IMR-90 (cell line): ENCODE results near the gene MPV17. TPM values are rescaled to one million over a fixed set of nuclear protein-coding genes. Genes with fewer than 3 reads are reported as not detected.
"Not testable (repeated sequence)": the region's sequence is repeated elsewhere in the genome, so short reads cannot be mapped to it uniquely, and the experiment has no call there.

Experiments
- ATAC-seq: fragments of 200-7000 bp; cut with Tn5 transposase; 2 replicates; pipeline ENCODE4 v1.9.1; 2020; ENCODE audit warnings: low read depth, mild to moderate bottlenecking, moderate library complexity
- BruUV-seq: library from RNA; stranded (reverse); fragments of 400-500 nt; replicated peaks from 2 replicates; lab custom pipeline; 2021; lab: Mats Ljungman, UMichigan
- CTCF ChIA-PET: fragments of 300-600 bp; formaldehyde crosslinking; extraction: SDS; loops from one replicate; lab custom pipeline; 2021; ENCODE audit warnings: antibody characterized with exemption; lab: Yijun Ruan, JAX
- POLR2A ChIA-PET: fragments of 300-600 bp; sonication (Branson Sonifier 250); formaldehyde crosslinking; loops from one replicate; lab custom pipeline; 2022; ENCODE audit warnings: antibody characterized with exemption; ENCODE audit not compliant: unreplicated experiment; lab: Charles Lee
- DNase-seq: peaks from one replicate; pipeline ENCODE4 v3.0.0; 2013
- H2AFZ ChIP-seq: replicated peaks from 2 replicates; pipeline ENCODE3; 2013; ENCODE audit warnings: low read length, mild to moderate bottlenecking; ENCODE audit not compliant: poor library complexity
- H2AK5ac ChIP-seq: 2 replicates; pipeline ENCODE4 v1.6.1; 2013; ENCODE audit warnings: low read depth, low read length, inconsistent platforms
- H2AK9ac ChIP-seq: replicated peaks from 2 replicates; pipeline ENCODE3; 2013; ENCODE audit warnings: mild to moderate bottlenecking, low read depth, low read length, moderate library complexity; ENCODE audit not compliant: poor library complexity
- H2BK120ac ChIP-seq: 2 replicates; pipeline ENCODE4 v1.6.1; 2013; ENCODE audit warnings: low read depth, low read length, inconsistent platforms
- H2BK15ac ChIP-seq: 3 replicates; pipeline ENCODE4 v1.6.1; 2013; ENCODE audit warnings: low read depth, low read length, inconsistent platforms
- H2BK20ac ChIP-seq: 2 replicates; pipeline ENCODE4 v1.6.1; 2013; ENCODE audit warnings: low read depth, mild to moderate bottlenecking, inconsistent platforms, low read length, moderate library complexity
- H2BK5ac ChIP-seq: 2 replicates; pipeline ENCODE4 v1.6.1; 2013; ENCODE audit warnings: mild to moderate bottlenecking, low read depth, low read length, inconsistent platforms; ENCODE audit not compliant: poor library complexity, severe bottlenecking
- H3K14ac ChIP-seq: replicated peaks from 2 replicates; pipeline ENCODE4 v1.6.1; 2013; ENCODE audit warnings: low read depth, low read length, inconsistent platforms
- H3K18ac ChIP-seq: 2 replicates; pipeline ENCODE4 v1.6.1; 2013; ENCODE audit warnings: low read depth, low read length, control low read depth
- H3K23ac ChIP-seq: 2 replicates; pipeline ENCODE4 v1.6.1; 2013; ENCODE audit warnings: low read depth, low read length, inconsistent platforms
- H3K27ac ChIP-seq: 2 replicates; pipeline ENCODE4 v1.5.1; 2013; ENCODE audit warnings: mild to moderate bottlenecking, control low read depth, low read length; ENCODE audit not compliant: insufficient read depth
- H3K27me3 ChIP-seq: 2 replicates; pipeline ENCODE4 v1.6.1; 2013; ENCODE audit warnings: low read length; ENCODE audit not compliant: control insufficient read depth, insufficient read depth
- H3K36me3 ChIP-seq: 2 replicates; pipeline ENCODE4 v1.6.1; 2013; ENCODE audit warnings: low read length, mixed read lengths; ENCODE audit not compliant: control insufficient read depth, insufficient read depth
- H3K4ac ChIP-seq: 2 replicates; pipeline ENCODE4 v1.6.1; 2013; ENCODE audit warnings: low read depth, low read length, inconsistent platforms
- H3K4me1 ChIP-seq: 2 replicates; pipeline ENCODE4 v1.6.1; 2013; ENCODE audit warnings: low read length, mixed read lengths; ENCODE audit not compliant: control insufficient read depth, insufficient read depth
- H3K4me2 ChIP-seq: 2 replicates; pipeline ENCODE4 v1.6.1; 2013; ENCODE audit warnings: low read depth, mild to moderate bottlenecking, control low read depth, low read length, moderate library complexity
- H3K4me3 ChIP-seq: 2 replicates; pipeline ENCODE4 v1.5.1; 2013; ENCODE audit warnings: low read depth, mild to moderate bottlenecking, control low read depth, low read length, moderate library complexity; ENCODE audit not compliant: insufficient read depth
- H3K56ac ChIP-seq: 2 replicates; pipeline ENCODE4 v1.6.1; 2013; ENCODE audit warnings: low read length, inconsistent platforms; ENCODE audit not compliant: insufficient read depth; ENCODE audit errors: extremely low read depth
- H3K79me1 ChIP-seq, 2 experiments: 2 replicates each; pipeline ENCODE4 v1.6.1; 2013; ENCODE audit warnings: low read length in 2 of 2, inconsistent platforms in 1 of 2, low read depth in 1 of 2
- H3K9ac ChIP-seq: 2 replicates; pipeline ENCODE4 v1.6.1; 2013; ENCODE audit warnings: low read depth, low read length, control low read depth
- H3K9me1 ChIP-seq: 2 replicates; pipeline ENCODE4 v1.6.1; 2013; ENCODE audit warnings: low read length, inconsistent platforms; ENCODE audit not compliant: insufficient read depth
- H3K9me3 ChIP-seq: 2 replicates; pipeline ENCODE4 v1.6.1; 2013; ENCODE audit warnings: low read length; ENCODE audit not compliant: control insufficient read depth, insufficient read depth
- H4K20me1 ChIP-seq: 2 replicates; pipeline ENCODE4 v1.6.1; 2013; ENCODE audit warnings: low read length, inconsistent platforms; ENCODE audit not compliant: insufficient read depth
- H4K5ac ChIP-seq: 2 replicates; pipeline ENCODE4 v1.6.1; 2013; ENCODE audit warnings: mild to moderate bottlenecking, low read depth, low read length, control low read depth
- H4K8ac ChIP-seq, 2 experiments: 2 replicates each; pipeline ENCODE4 v1.6.1; 2013; ENCODE audit warnings: low read depth in 2 of 2, low read length in 2 of 2, control low read depth in 1 of 2, inconsistent platforms in 1 of 2
- H4K91ac ChIP-seq: 2 replicates; pipeline ENCODE4 v1.6.1; 2013; ENCODE audit warnings: low read depth, low read length, inconsistent platforms; ENCODE audit not compliant: insufficient read depth
- CHD1 ChIP-seq: IDR thresholded peaks from 2 replicates; pipeline ENCODE4 v1.6.1; 2012; ENCODE audit warnings: low read depth, low read length, improper control_type of control experiment
- WGBS, 2 experiments: methylation state at CpG; one replicate each; pipeline versions ENCODE4 v1.1.5 to v1.1.7; 2013; ENCODE audit warnings: missing lambda C conversion rate in 2 of 2; ENCODE audit not compliant: insufficient read length in 1 of 2; ENCODE audit errors: extremely low coverage in 2 of 2; 5-methylcytosine and 5-hydroxymethylcytosine counted together
- dilution Hi-C: fragments of 300-500 bp; cut with HindIII; formaldehyde crosslinking; loops from one replicate; pipeline ENCODE4 v1.14.3; 2018; ENCODE audit warnings: low sequenced_read_pairs; ENCODE audit not compliant: unreplicated experiment
- in situ Hi-C: fragments of 300-500 bp; cut with MboI; formaldehyde crosslinking; loops from 3 replicates; pipeline ENCODE4 v1.14.3; 2019; ENCODE audit warnings: low sequenced_read_pairs, inconsistent platforms, mixed read lengths
- intact Hi-C: fragments of 100-400 bp; cut with micrococcal nuclease; formaldehyde crosslinking; loops from 2 replicates; pipeline ENCODE4 v1.10.0; 2022
- polyA plus RNA-seq, 3 experiments: library from polyadenylated mRNA; depleted of rRNA; stranded (reverse); fragments of >200 nt; gene quantifications; 2 replicates each; pipeline ENCODE4 v1.2.3, GENCODE V29; 2012; ENCODE audit warnings: low replicate concordance in 1 of 3
- total RNA-seq: library from RNA; depleted of rRNA; stranded (reverse); fragments of >200 nt; gene quantifications from 2 replicates; pipeline ENCODE4 v1.2.3, GENCODE V29; 2012

The MPV17 gene
- total and polyA plus RNA-seq, 2 of the 4 experiments (the other 2 are of a cell fraction): 70.4 to 160 TPM

DNA sequence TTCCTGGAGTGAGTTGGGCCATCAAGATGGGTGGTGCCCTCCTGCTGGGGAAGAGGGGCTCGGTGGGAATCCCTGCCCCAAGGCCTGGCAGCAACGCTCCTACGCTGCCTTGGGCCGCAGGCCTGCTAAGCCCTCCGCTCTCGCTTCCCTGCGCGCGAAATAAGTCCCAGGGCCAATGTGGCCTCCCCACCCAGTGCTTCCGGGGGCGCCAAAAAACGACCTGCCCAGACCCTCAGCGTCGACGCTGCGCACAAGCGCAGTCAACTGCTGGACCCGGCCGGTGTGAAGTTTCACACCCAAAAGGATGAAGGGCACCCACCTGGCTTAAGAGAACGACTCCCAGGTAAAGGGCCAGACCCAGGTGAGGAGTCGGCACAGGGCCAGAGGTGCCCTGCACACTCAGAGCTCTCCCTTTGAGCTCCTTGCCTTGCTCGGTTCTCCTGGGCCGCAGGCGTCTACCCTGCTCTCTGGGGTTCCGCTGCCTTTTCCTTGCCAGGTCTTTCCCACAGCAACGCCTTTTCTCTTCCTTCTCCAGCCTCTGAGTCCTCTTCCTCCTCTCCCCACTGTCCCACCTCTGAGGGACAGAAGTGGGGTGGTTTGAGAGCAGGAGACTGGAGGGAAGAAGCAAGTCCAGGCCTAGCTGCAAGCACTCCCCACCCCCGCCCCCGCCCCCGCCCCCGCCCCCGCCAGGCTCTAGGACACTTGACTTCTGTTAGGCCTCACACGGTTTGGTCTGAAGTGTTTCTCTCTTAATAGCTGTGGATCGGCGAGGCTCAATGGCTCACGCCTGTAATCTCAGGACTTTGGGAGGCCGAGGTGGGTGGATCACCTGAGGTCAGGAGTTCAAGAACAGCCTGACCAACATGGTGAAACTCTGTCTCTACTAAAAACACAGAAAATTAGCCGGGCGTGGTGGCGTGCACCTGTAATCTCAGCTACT, 47.4 kb downstream of the MPV17 start, which contains the start of gene DNAJC5G (continued):
- no peak for TF ChIP-seq CHD1

DNA sequence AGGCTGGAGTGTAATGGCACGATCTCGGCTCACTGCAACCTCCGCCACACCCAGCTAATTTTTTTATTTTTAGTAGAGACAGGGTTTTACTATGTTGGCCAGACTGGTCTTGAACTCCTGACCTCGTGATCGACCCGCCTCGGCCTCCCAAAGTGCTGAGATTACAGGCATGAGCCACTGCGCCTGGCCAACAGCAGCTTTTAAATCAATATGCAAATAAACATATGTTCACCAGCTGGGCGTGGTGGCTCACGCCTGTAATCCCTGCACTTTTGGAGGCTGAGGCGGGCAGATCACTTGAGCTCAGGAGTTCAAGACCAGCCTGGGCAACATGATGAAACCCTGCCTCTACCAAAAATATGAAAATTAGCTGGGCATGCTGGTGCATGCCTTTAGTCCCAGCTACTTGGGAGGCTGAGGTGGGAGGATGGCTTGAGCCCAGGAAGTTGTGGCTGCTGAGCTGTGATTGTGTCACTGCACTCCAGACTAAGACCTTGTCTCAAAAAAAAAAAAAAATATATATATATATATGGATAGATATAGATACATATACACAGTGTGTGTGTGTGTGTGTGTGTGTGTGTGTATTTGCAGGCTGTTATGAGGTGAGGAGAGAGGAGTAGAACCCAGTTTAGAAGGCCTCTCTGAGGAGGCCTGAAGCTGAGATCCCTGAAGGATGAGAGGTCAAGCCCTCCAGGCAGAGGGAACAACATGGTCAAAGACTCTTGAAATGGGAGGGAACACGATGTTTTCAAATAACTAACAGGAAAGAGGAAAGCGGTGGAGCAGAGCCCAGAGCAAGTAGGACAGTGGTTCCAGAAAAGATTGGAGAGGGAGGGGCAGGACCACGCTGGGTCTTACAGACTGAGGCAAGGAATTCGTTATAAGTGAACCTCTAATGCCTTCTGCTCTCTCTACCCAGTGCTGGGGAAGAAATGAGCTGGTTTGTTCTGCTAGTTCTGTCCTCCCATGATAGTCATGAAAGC, 50.1 kb downstream of the MPV17 start:
- H2BK5ac ChIP-seq, H2AFZ ChIP-seq, BruUV-seq, H2BK20ac ChIP-seq, H3K14ac ChIP-seq, H2AK9ac ChIP-seq, H2AK5ac ChIP-seq, intact Hi-C loops, H3K9me1 ChIP-seq, H4K20me1 ChIP-seq, H3K4me1 ChIP-seq, H3K4ac ChIP-seq, DNase-seq, H4K91ac ChIP-seq, H3K4me3 ChIP-seq, H3K9me3 ChIP-seq, H3K27ac ChIP-seq, H3K36me3 ChIP-seq, H4K5ac ChIP-seq, H3K4me2 ChIP-seq, H3K18ac ChIP-seq, H3K9ac ChIP-seq, H3K56ac ChIP-seq, dilution Hi-C loops, H2BK15ac ChIP-seq, H3K79me1 ChIP-seq, H4K8ac ChIP-seq, H3K23ac ChIP-seq, H2BK120ac ChIP-seq, in situ Hi-C loops, ATAC-seq: not testable (repeated sequence)
- ChIA-PET CTCF (interaction anchor here (0.6 to 1.9 kb wide), 3 partner anchors 8 to 31 kb away, joined by 4 to 7 read pairs (median 5); no protein-coding TSS in a partner anchor), POLR2A (interaction anchor here (0.6 to 0.7 kb wide), 2 partner anchors 28 to 208 kb away, joined by 3 to 20 read pairs; no protein-coding TSS in a partner anchor)
- WGBS, 2 experiments: 78% methylated on average over 9 of the region's 15 CpGs; no CpG with 5 or more reads in 1 of the 2 experiments
- H3K27me3 ChIP-seq: peaks cover 44% of the 10 kb centered on the region
